ENCODE results near the gene DOCK2. TPM values are rescaled to one million over a fixed set of nuclear protein-coding genes. Genes with fewer than 3 reads are reported as not detected.

DOCK2 gene
- polyA plus RNA-seq, 1 donor (not counting 4 experiments of a cell fraction or from before 2014, with no cell fraction given) = 0.21 TPM

GRCh38 chr5:169651526-169651925, 14.5 kb downstream of the DOCK2 start:
- no peaks in the 10 kb centered on the region for H3K9me1 ChIP-seq (ENCODE audit: control insufficient read depth, extremely low read depth, insufficient read depth, low read length)
- dilution Hi-C loops (cut with MboI; ENCODE audit: extremely low pct_ligation_motif_present, low sequenced_read_pairs) = no loop called here
- H3K4me3 ChIP-seq (ENCODE audit: control insufficient read depth in 2 of 3, extremely low read depth in 1 of 3, insufficient read depth in 2 of 3, low read depth in 1 of 3, low read length in 3 of 3) = no peak overlapping the region
- no peak for TF ChIP-seq CTCF (optimal IDR thresholded peaks at IDR 0.05 in 1 of 3, IDR thresholded peaks at IDR 0.05 in 1 of 3, conservative IDR thresholded peaks at IDR 0.05 in 1 of 3; ENCODE audit: extremely low read depth in 1 of 3, insufficient read depth in 2 of 3, low read length in 3 of 3)
- TF ChIP-seq EZH2 (IDR thresholded peaks at IDR 0.05; ENCODE audit: low read length) = no peak
- H3K9ac ChIP-seq (ENCODE audit: control insufficient read depth, extremely low read depth, insufficient read depth, low read length) = no peak overlapping the region
- H3K4me1 ChIP-seq (ENCODE audit: control insufficient read depth, extremely low read depth, insufficient read depth, low read length) = peaks cover 17% of the 10 kb centered on the region
- no peaks in the 10 kb centered on the region for H3K79me2 ChIP-seq (ENCODE audit: control insufficient read depth, insufficient read depth, low read length)
- no peak for FAIRE-seq
- no peak overlapping the region for H3K4me2 ChIP-seq (ENCODE audit: control insufficient read depth, extremely low read depth, insufficient read depth, low read depth, low read length)
- no peak for DNase-seq (ENCODE audit: low read depth, low spot score)
- no peak overlapping the region for H3K27ac ChIP-seq (ENCODE audit: control insufficient read depth, insufficient read depth, low read length)
- H3K9me3 ChIP-seq (ENCODE audit: control insufficient read depth, low read depth, low read length) = no peaks in the 10 kb centered on the region
- H2AFZ ChIP-seq (ENCODE audit: control insufficient read depth, low read length) = peak overlapping the region; percentile 14
- H3K27me3 ChIP-seq (ENCODE audit: control insufficient read depth, extremely low read depth, insufficient read depth, low read length) = no peaks in the 10 kb centered on the region
- H3K36me3 ChIP-seq (ENCODE audit: control insufficient read depth in 2 of 2, extremely low read depth in 1 of 2, insufficient read depth in 2 of 2, low read length in 2 of 2) = no peaks in the 10 kb centered on the region
- no peaks in the 10 kb centered on the region for H4K20me1 ChIP-seq (ENCODE audit: control insufficient read depth, extremely low read depth, insufficient read depth, low read length)

GRCh38 chr5:169652057-169652456, 15.0 kb downstream of the DOCK2 start:
- Histone ChIP-seq H3K9ac (ENCODE audit: control insufficient read depth, extremely low read depth, insufficient read depth, low read length) (no peak overlapping the region), H3K4me3 (ENCODE audit: control insufficient read depth in 2 of 3, extremely low read depth in 1 of 3, insufficient read depth in 2 of 3, low read depth in 1 of 3, low read length in 3 of 3) (no peak overlapping the region), H3K27me3 (ENCODE audit: control insufficient read depth, extremely low read depth, insufficient read depth, low read length) (no peaks in the 10 kb centered on the region), H3K27ac (ENCODE audit: control insufficient read depth, insufficient read depth, low read length) (no peak overlapping the region), H3K9me1 (ENCODE audit: control insufficient read depth, extremely low read depth, insufficient read depth, low read length) (no peaks in the 10 kb centered on the region), H4K20me1 (ENCODE audit: control insufficient read depth, extremely low read depth, insufficient read depth, low read length) (no peaks in the 10 kb centered on the region), H3K79me2 (ENCODE audit: control insufficient read depth, insufficient read depth, low read length) (no peaks in the 10 kb centered on the region), H3K4me1 (ENCODE audit: control insufficient read depth, extremely low read depth, insufficient read depth, low read length) (peaks cover 17% of the 10 kb centered on the region), H3K9me3 (ENCODE audit: control insufficient read depth, low read depth, low read length) (no peaks in the 10 kb centered on the region), H2AFZ (ENCODE audit: control insufficient read depth, low read length) (no peak overlapping the region), H3K4me2 (ENCODE audit: control insufficient read depth, extremely low read depth, insufficient read depth, low read depth, low read length) (no peak overlapping the region), H3K36me3 (ENCODE audit: control insufficient read depth in 2 of 2, extremely low read depth in 1 of 2, insufficient read depth in 2 of 2, low read length in 2 of 2) (no peaks in the 10 kb centered on the region)
- dilution Hi-C loops (cut with MboI; ENCODE audit: extremely low pct_ligation_motif_present, low sequenced_read_pairs) = no loop called here
- no peak for FAIRE-seq
- no peak for DNase-seq (ENCODE audit: low read depth, low spot score)
- TF ChIP-seq EZH2 (IDR thresholded peaks at IDR 0.05; ENCODE audit: low read length) = no peak
- no peak for TF ChIP-seq CTCF (optimal IDR thresholded peaks at IDR 0.05 in 1 of 3, IDR thresholded peaks at IDR 0.05 in 1 of 3, conservative IDR thresholded peaks at IDR 0.05 in 1 of 3; ENCODE audit: extremely low read depth in 1 of 3, insufficient read depth in 2 of 3, low read length in 3 of 3)

All from keratinocyte (primary cell).